Fibroblast of the aortic adventitia (primary cell): ENCODE data around the gene TIGIT. TPM values are rescaled to one million over a fixed set of nuclear protein-coding genes. Genes with fewer than 3 reads are reported as not detected.

Source experiments
- DNase-seq: peaks from one replicate; pipeline ENCODE4 v3.0.0-alpha.2; 2010; ENCODE audit warnings: low read depth
- H3K4me3 ChIP-seq: 2 replicates; pipeline ENCODE4 v1.5.1; 2011; ENCODE audit warnings: low read depth, mild to moderate bottlenecking, control low read depth, low read length, moderate library complexity
- total RNA-seq: library from RNA; depleted of rRNA; stranded (reverse); fragments of >200 nt; gene quantifications from 2 replicates; pipeline ENCODE4 v1.2.3, GENCODE V29; 2012; ENCODE audit warnings: low replicate concordance
- TF ChIP-seq, protein P1 (sequence below): IDR thresholded peaks from 2 replicates; pipeline ENCODE4 v1.5.1; 2011; ENCODE audit warnings: mild to moderate bottlenecking, low read length, control low read depth, inconsistent platforms; ENCODE audit not compliant: insufficient read depth

The TIGIT gene
- total RNA-seq, 1 donor, result 0.18 TPM

DNA sequence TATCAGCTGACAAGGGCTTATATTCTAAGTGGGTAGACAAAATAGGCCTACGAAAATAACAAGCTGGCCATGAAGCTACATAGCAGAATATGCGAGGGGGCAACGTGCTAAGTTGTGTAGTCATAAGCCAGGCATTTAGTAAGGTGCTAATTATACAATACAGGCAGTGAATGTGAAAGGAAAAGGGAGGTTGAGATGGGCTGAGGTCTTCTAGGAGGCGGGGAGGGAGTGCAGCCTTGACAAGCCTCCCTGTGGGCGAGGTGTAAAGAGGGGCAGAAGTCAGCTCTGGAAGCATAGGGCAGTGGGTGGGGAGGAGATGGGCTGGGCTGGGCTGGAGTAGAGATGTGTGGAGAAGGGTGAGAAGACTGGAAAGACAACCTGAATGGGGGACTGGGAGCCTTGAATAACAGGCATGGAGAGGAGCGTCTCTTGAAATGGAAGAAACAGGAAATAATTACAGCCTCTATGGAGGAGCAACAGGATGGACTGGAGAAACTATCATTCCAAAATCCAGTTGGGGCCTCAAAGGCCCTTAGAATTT is 1.2 kb downstream of the TIGIT start:
- no peak overlapping the region for H3K4me3 ChIP-seq
- TF ChIP-seq, protein P1, sequence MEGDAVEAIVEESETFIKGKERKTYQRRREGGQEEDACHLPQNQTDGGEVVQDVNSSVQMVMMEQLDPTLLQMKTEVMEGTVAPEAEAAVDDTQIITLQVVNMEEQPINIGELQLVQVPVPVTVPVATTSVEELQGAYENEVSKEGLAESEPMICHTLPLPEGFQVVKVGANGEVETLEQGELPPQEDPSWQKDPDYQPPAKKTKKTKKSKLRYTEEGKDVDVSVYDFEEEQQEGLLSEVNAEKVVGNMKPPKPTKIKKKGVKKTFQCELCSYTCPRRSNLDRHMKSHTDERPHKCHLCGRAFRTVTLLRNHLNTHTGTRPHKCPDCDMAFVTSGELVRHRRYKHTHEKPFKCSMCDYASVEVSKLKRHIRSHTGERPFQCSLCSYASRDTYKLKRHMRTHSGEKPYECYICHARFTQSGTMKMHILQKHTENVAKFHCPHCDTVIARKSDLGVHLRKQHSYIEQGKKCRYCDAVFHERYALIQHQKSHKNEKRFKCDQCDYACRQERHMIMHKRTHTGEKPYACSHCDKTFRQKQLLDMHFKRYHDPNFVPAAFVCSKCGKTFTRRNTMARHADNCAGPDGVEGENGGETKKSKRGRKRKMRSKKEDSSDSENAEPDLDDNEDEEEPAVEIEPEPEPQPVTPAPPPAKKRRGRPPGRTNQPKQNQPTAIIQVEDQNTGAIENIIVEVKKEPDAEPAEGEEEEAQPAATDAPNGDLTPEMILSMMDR, result no peak
- no peak for DNase-seq

DNA sequence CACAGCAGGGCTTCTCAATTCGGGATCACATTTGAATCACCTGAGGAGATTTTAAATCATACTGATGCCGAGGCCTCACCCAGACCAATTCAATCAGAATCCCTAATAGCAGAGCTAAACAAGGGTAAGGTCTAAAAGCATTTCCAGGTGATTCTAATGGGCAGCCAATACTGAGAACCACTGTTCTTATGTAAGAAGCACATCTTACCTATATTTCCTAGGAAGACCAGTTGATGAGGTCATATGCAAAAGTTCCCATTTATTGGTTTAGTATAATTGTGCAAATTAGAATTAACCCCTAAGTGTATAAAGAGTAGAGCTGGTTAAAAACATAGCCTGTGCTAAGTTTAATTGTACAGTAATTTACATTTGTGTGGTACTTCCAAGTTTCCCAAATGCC is 2.1 kb downstream of the TIGIT start:
- H3K4me3 ChIP-seq, result no peak overlapping the region
- TF ChIP-seq, protein P1, result no peak
- no peak for DNase-seq

DNA sequence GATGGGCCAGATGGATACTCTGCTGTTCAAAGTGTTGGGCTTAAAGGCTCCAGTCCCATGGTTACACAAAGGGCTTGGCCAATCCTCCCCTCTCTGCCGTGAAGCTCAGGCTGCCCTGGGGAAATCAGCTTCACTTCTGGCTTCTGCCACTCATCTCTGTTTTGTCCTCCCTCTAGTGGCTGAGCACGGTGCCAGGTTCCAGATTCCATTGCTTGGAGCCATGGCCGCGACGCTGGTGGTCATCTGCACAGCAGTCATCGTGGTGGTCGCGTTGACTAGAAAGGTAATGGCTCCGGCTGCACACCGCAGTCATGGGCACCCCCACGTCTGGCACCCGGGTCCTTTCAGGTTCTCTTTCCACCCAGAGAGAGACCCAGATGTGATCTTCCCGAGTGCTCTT is 5.6 kb downstream of the TIGIT start:
- H3K4me3 ChIP-seq, result no peak overlapping the region

DNA sequence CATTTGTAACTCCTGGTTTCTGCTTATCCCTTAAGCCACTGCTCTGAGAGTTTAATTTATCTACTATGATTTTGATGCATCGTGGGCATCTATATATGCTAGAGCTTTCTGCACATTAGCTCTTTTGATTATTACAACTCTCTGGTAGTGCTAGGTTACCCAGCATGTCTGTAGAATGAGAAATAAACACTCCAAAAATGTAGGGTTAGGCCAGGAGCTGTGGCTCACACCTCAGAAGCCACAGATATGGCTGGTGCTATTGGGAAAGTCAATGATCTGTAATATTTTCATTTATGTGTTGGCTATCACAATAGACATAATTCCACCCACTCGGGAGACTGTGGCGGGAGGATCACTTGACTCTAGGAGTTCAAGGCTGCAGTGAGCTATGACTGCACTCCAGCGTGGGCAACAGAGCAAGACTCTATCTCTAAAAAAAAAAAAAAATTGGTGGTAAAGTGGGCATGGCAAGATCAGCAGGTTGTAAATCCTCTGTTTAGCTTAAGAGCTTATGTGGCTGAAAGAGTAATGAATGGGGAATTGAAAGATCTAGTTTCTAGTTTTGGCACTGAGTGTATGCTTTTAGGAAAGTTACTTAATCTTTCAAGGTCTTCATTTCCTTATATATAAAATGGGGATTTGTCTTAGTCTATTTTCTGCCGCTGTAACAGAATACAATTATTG is 6.3 kb downstream of the TIGIT start:
- H3K4me3 ChIP-seq, result no peak overlapping the region
- TF ChIP-seq, protein P1, result no peak
- no peak for DNase-seq

More for the DNA sequence above, 5.6 kb downstream of the TIGIT start:
- TF ChIP-seq, protein P1, result peak; percentile 31
- no peak for DNase-seq

DNA sequence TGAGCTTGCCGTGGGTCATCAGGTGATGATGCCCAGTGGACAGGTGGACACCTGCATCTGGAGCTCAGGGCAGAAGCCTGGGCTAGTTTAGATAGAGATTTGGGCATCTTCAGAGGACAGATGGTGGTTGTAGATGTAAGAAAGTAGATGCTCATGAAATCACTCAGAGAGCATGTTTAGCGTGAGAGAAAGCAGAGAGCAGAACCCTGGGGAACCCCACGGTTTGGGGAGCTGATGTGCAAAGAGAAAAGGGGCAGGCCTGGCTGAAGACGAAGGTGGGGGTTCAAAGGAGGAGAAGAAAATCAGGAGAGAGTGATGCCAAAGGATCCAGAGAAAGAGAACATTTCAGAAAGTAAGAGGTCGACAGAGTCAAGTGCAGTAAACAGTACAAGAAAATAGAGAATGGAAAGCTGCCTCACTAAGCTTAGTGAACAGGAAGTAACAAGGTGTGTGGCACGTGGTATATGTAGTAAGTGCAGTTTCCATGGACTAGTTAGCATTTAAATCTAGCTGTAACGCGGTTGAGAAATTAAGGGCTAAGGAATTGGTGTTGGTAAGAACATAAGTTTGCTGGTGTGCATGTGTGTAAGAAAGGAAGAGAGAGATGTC is 13.5 kb downstream of the TIGIT start:
- TF ChIP-seq, protein P1, result no peak
- H3K4me3 ChIP-seq, result no peak overlapping the region
- DNase-seq, result no peak

DNA sequence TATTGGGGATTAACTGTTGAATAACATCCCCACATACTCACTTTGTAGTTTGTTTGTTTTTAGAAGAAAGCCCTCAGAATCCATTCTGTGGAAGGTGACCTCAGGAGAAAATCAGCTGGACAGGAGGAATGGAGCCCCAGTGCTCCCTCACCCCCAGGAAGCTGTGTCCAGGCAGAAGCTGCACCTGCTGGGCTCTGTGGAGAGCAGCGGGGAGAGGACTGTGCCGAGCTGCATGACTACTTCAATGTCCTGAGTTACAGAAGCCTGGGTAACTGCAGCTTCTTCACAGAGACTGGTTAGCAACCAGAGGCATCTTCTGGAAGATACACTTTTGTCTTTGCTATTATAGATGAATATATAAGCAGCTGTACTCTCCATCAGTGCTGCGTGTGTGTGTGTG is 14.0 kb downstream of the TIGIT start:
- H3K4me3 ChIP-seq, result no peak overlapping the region
- TF ChIP-seq, protein P1, result no peak
- no peak for DNase-seq
